ENCODE measurements around the gene DNAH6. TPM values are rescaled to one million over a fixed set of nuclear protein-coding genes. Genes with fewer than 3 reads are reported as not detected.

The DNAH6 gene
- total RNA-seq, 1 experiment from 2014 or later: 0.39 TPM

- TF ChIP-seq ZSCAN18 (CRISPR knock-in tag; IDR thresholded peaks at IDR 0.05): no peak
- no peak for TF ChIP-seq PREB (CRISPR knock-in tag; IDR thresholded peaks at IDR 0.05; ENCODE audit: borderline replicate concordance)
- TF ChIP-seq ZNF425 (CRISPR knock-in tag; conservative IDR thresholded peaks at IDR 0.05): no peak
These were observed 161.9 kb downstream of the DNAH6 start (continued) for GRCh38 chr2:84678214-84678613.

- H3K27ac Mint-ChIP-seq: no peak overlapping the region
- no peaks in the 10 kb centered on the region for H3K27me3 Mint-ChIP-seq (ENCODE audit: low read depth)
- ChIA-PET CTCF (no interaction called here), POLR2A (no interaction called here)
- no peak overlapping the region for H3K4me3 Mint-ChIP-seq
- no peaks in the 10 kb centered on the region for H3K4me1 Mint-ChIP-seq
- TF ChIP-seq E2F4 (CRISPR knock-in tag; IDR thresholded peaks at IDR 0.05; ENCODE audit: borderline replicate concordance, low read depth) (no peak), ELF4 (CRISPR knock-in tag; IDR thresholded peaks at IDR 0.05; ENCODE audit: low read depth) (no peak), ZNF138 (CRISPR knock-in tag; conservative IDR thresholded peaks at IDR 0.05) (no peak)
- no peaks in the 10 kb centered on the region for H3K9me3 Mint-ChIP-seq
- ATAC-seq (no peak), DNase-seq (ENCODE audit: low spot score) (no peak)
- no peaks in the 10 kb centered on the region for H3K36me3 Mint-ChIP-seq
These were observed 170.6 kb downstream of the DNAH6 start for GRCh38 chr2:84686783-84687476.

GRCh38 chr2:84687498-84688149 lies 171.3 kb downstream of the DNAH6 start:
- H3K4me3 Mint-ChIP-seq: no peak overlapping the region
- no peak for DNase-seq (ENCODE audit: low spot score)
- ChIA-PET CTCF (interaction anchor here (1.4 kb wide), 1 partner anchor 170 kb away, joined by 6 read pairs; no protein-coding TSS in a partner anchor), POLR2A (no interaction called here)
- no peaks in the 10 kb centered on the region for H3K27me3 Mint-ChIP-seq (ENCODE audit: low read depth)
- TF ChIP-seq SOX15 (CRISPR knock-in tag; IDR thresholded peaks at IDR 0.05) (no peak), ZNF423 (CRISPR knock-in tag; IDR thresholded peaks at IDR 0.05) (no peak), ZNF219 (CRISPR knock-in tag; IDR thresholded peaks at IDR 0.05; ENCODE audit: borderline replicate concordance) (no peak), GTF2I (CRISPR knock-in tag; conservative IDR thresholded peaks at IDR 0.05) (no peak), CTCF (IDR thresholded peaks at IDR 0.05) (no peak), PRDM15 (CRISPR knock-in tag; IDR thresholded peaks at IDR 0.05) (no peak), SMAD3 (CRISPR knock-in tag; IDR thresholded peaks at IDR 0.05; ENCODE audit: borderline replicate concordance) (no peak), NFE2L1 (CRISPR knock-in tag; IDR thresholded peaks at IDR 0.05) (no peak), ZNF263 (CRISPR knock-in tag; IDR thresholded peaks at IDR 0.05; ENCODE audit: low read depth) (no peak), PRRX2 (CRISPR knock-in tag; IDR thresholded peaks at IDR 0.05) (no peak), ETV6 (CRISPR knock-in tag; IDR thresholded peaks at IDR 0.05) (no peak), FOXK1 (CRISPR knock-in tag; IDR thresholded peaks at IDR 0.05) (no peak), ZNF671 (CRISPR knock-in tag; IDR thresholded peaks at IDR 0.05) (no peak)
- no peak overlapping the region for H3K27ac Mint-ChIP-seq
- H3K4me1 Mint-ChIP-seq: no peaks in the 10 kb centered on the region
- H3K9me3 Mint-ChIP-seq: no peaks in the 10 kb centered on the region
- H3K36me3 Mint-ChIP-seq: no peaks in the 10 kb centered on the region
- ATAC-seq: no peak

Measured in WTC11 (cell line).